Cardiac fibroblast (primary cell): ENCODE data around the gene SAE1.

Experiments used
- DNase-seq, 2 donors: peaks; one replicate each; pipeline versions ENCODE4 v3.0.0 to v3.0.0-alpha.2; 2010; ENCODE audit warnings: low read depth in 2 of 2
- H3K4me3 ChIP-seq, 2 donors: replicated peaks in 1 of 2; 1 replicate in 1 of 2; 2 replicates in 1 of 2; pipeline ENCODE4 v1.5.1; 2011; ENCODE audit warnings: low read depth in 2 of 2, low read length in 2 of 2, mild to moderate bottlenecking in 2 of 2, moderate library complexity in 1 of 2
- CTCF ChIP-seq: IDR thresholded peaks from one replicate; pipeline ENCODE4 v1.5.1; 2011; ENCODE audit warnings: low read depth, mild to moderate bottlenecking, low read length, inconsistent platforms

SAE1 gene

GRCh38 chr19:47093254-47093653 lies 37.4 kb upstream of the SAE1 start:
- no peak for TF ChIP-seq CTCF
- H3K4me3 ChIP-seq, result no peak overlapping the region
- DNase-seq, result no peak

GRCh38 chr19:47093841-47094240 lies 36.8 kb upstream of the SAE1 start:
- TF ChIP-seq CTCF, result no peak
- no peak overlapping the region for H3K4me3 ChIP-seq
- no peak for DNase-seq

GRCh38 chr19:47094557-47095475 lies 35.8 kb upstream of the SAE1 start:
- no peak for TF ChIP-seq CTCF
- DNase-seq, result no peak
- no peak overlapping the region for H3K4me3 ChIP-seq

GRCh38 chr19:47095476-47096099 lies 35.0 kb upstream of the SAE1 start:
- DNase-seq, result peak in 1 of 2 donors; percentile 11
- H3K4me3 ChIP-seq, result no peak overlapping the region
- TF ChIP-seq CTCF, result no peak

- no peak overlapping the region for H3K4me3 ChIP-seq
- no peak for DNase-seq
- TF ChIP-seq CTCF, result no peak
Measured at GRCh38 chr19:47096100-47096704, 34.4 kb upstream of the SAE1 start.

- no peak for TF ChIP-seq CTCF
- DNase-seq, result no peak
- H3K4me3 ChIP-seq, result no peak overlapping the region
Measured at GRCh38 chr19:47096721-47097120, 33.9 kb upstream of the SAE1 start.
